Kidney glomerular epithelial cell (primary cell): ENCODE data around the gene ULBP1.
A peak's percentile ranks its signal among the peaks of the same experiment; 100 is the strongest.
"Not testable (repeated sequence)": the region's sequence is repeated elsewhere in the genome, so short reads cannot be mapped to it uniquely, and the experiment has no call there.

ENCODE experiments used
- DNase-seq: peaks from one replicate; lab custom pipeline; 2025; lab: John Stamatoyannopoulos, UW

The ULBP1 gene

GRCh38 chr6:149975400-149975799 is 11.7 kb downstream of the ULBP1 start:
- no peak for DNase-seq

GRCh38 chr6:149977221-149977620 is 13.5 kb downstream of the ULBP1 start:
- no peak for DNase-seq

DNA sequence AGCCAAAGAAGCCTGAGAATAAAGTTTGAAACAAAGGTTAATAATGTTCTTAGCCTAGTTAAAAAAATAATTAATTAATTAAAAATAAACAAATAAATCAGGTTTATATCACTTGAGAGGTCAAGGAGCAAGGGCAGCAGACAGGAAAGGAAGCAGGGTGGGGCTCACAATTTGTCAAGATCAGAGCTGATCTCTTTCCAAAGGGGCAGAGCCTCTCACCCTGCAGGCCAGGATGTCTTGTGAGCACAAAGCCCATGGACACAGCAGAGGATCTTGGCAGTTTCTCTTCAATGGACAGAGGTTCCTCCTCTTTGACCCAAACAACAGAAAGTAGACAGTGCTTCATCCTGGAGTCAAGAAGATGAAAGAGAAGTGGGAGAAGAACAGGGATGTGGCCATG is 14.9 kb downstream of the ULBP1 start:
- DNase-seq, result no peak

DNA sequence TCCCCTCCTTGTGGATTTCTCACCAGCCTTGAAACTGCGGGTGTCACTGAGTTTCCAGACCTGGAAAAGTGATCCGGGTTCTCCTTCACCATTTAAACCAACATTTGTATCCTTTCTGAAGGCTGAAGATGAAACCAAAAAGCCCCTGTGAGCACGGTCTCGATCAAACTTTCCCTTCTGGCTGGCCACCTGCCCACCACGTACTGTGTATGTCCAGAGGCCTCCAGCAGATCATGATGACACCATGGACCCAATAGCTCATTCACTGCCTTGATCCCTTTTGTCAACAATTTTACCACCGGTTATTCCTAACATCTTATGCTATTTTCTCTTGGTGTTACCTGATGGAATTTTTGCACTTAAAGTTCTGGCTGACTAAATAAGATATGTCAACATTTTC is 15.6 kb downstream of the ULBP1 start:
- no peak for DNase-seq

DNA sequence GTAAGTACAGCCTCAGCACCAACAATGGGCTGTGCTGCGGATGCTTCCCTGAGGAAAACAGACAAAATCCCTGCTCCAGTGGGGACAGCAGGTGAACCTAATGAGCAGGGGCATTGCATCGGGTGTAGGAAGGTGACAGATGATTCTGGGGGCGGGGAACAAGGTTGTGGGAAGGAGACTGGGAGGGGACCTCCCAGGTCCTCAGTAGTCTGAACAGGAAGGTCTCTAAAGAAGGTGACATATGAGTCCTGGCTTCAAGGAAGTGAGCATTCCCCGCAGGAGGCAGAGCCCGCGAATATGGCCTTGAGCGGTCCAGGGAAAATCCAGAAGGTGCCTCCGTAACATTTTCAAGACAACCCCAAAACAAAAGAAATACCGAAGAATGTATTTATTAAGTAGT is 19.4 kb downstream of the ULBP1 start:
- DNase-seq, result no peak

DNA sequence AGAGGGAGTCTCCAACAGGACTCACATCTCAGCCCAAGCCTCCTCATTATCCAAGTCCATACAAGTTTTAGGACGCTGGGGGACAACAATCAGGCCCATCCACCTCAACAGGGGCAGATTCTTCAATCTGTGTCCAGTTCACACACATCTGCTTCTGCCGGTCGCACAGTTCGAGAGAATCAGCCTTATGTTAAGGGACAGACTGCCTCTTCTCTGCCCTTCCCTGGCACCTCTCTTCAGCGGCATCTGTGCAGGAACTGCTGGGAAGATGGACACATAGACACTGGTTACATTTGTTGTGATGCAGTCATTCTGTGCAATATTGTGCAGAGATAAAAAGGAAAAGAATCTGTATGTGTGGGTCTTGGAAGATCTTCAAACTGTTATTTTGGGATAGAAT is 21.0 kb downstream of the ULBP1 start:
- no peak for DNase-seq

DNA sequence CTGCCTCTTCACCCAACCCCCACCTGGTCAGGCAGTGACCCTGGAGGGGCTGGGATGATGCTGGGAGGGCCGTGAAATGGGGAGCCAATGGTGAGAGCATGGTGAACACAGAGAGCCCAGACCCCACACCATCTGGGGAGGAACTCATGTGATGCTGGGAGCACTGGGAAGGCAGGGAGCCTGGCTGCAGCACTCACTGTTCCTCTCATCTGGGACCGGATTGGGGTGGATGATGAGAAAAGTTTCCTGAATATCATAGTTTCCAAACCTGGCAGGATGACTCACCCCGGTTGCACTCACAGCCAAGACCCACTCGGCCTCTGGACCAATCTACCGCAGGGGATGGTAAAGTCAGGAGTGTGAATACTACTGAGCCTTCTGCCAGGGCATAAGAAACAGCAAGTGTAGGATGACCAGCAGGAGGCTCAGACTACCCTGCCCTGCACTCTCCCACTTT is 21.8 kb downstream of the ULBP1 start:
- no peak for DNase-seq

DNA sequence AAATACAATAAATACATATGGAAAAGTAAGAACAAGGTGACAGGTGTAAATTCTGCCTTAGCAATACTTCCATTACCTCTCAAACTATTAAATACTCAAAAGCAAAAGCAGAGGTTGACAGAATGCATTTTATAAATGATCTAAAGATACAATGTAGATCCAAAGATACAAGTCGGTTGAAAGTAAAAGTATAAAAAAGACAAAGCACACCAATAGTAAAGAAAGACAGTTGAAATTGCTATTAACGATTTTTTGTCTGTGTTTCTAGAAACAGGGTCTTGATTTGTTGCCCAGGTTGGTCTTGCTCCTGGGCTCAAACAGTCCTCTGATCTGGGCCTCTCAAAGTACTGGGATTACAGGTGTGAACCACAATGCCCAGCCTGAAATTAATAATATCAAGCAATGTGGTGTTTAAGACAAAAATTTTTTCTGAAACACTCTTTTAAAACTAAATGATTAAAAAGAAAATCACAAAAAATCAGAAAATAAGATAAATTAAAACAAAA is 23.9 kb downstream of the ULBP1 start:
- no peak for DNase-seq

- no peak for DNase-seq
Observed at GRCh38 chr6:149988550-149989346, 25.0 kb downstream of the ULBP1 start.

DNA sequence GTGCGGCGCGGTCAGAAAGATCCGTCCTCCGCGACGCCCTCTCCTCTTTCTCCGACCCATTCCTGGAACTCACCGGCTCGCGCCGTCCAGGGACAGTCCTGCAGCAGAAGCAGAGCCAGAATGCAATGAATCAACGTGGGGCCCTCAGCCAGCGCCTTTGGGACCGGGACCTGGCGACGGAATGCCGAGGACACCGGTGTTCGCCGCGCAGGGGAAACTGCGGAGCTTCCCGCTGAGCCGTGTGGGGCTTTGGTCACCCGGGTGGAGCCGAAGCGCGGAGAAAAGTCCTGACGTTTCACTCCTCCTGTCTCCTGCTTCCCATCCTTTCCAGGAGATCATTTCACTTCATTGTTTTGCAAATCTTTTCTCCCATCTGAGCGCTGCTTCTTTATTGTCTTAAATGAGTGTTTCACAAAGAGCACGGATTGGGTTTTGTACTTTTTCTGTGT is 26.5 kb downstream of the ULBP1 start:
- DNase-seq, result no peak

DNA sequence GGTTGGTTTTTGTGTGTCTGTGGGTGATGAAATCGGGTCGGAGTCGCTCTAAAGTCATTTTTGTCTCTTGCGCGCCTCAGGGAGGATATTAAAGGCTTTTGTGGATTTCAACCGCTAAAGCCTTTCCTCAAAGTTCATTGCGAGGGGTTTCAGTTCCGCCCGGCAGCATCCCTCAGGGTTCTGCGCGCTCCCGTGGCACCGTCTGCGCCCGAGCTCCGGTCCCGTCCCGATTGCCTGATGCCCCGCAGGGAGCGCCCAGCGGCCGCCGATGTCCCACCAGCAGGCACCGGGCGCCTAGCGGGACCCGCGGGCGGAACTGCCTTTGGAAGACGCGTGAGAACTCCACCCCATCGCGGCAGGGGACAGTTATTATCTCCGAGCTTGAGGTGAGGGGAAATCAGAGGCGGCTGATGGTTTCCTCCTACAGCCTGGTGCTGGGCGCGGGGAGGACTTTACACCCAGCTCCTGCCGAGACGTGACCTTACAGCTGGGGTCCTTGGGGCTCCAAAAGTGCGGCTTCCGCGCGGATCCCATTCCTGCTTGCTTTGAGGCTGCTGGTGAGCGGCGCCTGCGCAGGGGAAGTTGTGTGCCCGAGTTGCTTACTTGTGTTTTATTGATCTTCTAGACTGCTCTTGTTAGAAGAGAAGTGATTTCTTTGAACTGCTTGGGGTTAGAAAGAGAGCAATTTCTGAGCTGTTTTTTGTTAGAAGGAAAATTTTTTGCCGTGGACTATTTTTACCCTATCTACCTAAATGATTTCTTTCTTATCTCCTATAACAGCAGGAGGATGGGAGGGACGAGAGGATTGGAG is 27.1 kb downstream of the ULBP1 start:
- peak; percentile 2 for DNase-seq

GRCh38 chr6:149991472-149991795 is 27.7 kb downstream of the ULBP1 start:
- DNase-seq, result not testable (repeated sequence)

- DNase-seq, result no peak
Observed at GRCh38 chr6:149991838-149992237, 28.1 kb downstream of the ULBP1 start.

DNA sequence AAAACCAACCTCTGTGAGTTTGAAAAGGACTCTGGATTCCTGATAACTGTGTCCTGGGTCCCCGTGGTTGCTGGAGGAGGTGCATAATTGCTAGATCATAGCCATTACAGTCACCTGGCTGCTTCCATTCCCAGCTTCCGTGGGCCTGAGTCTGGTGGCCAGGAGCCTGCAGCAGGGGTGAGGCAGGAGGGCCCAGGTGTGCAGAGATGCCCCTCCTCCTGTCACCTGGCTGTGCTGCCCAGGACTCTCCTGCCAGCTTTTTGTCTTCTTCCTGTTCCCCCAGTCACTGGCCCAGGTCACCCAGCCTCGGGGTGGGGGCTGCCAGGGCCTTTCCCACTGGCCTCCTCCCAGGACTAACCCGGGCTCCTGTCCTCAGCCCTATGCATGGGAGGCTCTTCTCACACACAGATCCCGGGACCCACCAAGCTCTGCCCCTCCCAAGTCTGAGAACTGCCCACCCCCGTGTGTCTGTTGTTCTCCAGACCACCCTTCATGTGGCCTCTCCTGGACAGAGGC is 31.6 kb downstream of the ULBP1 start:
- DNase-seq, result no peak

DNA sequence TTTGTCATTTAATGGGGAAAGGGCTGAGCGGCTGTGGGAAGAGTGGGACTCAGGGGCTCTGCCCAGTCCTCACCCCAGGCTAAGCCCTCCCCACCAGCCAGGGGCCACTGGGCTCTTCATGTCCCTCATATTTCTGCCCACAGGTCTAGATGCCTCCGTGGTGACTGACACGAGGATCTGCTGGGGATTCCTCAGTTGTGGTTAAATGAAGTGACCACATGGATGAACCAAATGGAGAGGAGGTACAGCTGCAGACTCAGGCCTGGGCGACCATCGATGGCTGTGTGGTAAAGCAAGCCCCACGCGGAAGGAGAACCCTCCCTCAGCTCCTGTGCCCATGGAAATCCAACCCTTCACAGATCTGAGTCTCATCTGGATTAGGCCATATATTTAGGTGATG is 32.2 kb downstream of the ULBP1 start:
- no peak for DNase-seq

- no peak for DNase-seq
Observed at GRCh38 chr6:149999636-150000035, 35.9 kb downstream of the ULBP1 start.

GRCh38 chr6:150001295-150002008 is 37.7 kb downstream of the ULBP1 start:
- DNase-seq, result no peak

DNA sequence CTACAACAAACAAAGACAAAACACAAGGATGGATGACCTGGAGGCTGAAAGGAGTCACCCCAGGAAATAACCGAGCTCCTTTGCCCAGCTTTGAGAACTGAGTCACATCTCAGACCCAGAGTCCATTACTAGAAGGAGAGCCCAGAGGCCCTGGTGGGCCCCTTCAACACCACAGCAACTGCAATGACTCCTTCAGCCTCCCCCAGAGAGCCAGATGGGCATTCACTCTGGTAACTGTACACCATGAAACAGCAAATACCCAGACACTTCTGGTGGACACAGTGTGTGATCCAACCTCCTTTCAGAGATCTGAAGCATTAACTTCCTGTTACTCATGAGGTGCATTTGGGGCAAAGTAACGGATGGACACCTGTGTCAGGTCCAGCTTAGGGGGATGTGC is 39.0 kb downstream of the ULBP1 start:
- DNase-seq, result no peak

GRCh38 chr6:150003599-150003998 is 39.9 kb downstream of the ULBP1 start:
- not testable (repeated sequence) for DNase-seq

DNA sequence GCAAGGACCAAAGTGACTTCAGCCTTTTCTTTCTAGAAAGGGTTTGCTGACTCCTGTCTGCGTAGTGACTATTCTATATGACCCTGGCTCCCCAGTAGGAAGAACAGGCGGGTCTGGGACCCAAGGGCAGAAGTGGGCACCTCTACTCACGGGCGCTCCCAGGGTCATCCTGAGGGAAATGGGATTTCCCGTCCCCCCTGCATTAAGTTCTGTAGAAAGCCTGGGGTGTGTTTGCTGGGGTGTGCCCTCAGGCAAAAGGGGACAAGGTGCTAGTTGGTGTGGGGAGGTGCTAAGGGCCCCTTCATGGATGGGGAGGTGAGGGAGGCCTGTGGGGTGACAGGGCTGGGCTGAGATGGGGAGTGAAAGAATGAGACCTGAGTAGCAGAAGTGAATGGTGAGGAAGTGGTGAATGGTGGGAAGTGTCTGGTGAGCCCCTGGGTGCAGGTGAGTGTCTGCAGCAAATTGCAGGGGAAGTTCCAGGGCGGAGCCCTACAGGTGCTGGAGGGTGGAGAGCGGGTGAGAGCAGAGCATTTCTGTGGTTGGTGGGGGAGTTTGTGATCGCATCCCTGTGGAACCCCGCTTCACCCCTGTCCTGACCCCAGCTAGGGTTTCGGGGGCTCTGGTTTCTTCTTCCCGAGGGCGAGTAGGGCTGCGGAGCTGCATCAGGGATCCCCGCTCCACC is 40.5 kb downstream of the ULBP1 start:
- DNase-seq, result no peak
